Spleen (tissue), 7 donors: Measurements from ENCODE around the gene DNAJA3.

ENCODE experiments used
- CTCF ChIP-seq, 11 experiments: fragments of 200-600 bp in 7 of 11; fragments of 450-650 bp in 4 of 11; sonication (generic) in 4 of 11; IDR thresholded peaks in 8 of 11; conservative IDR thresholded peaks in 3 of 11; 1 replicate in 7 of 11; 2 replicates in 4 of 11; pipeline versions ENCODE4 v1.4.0 to v1.8.0; 2016 to 2021; ENCODE audit warnings: antibody characterized with exemption in 11 of 11, inconsistent platforms in 4 of 11, mild to moderate bottlenecking in 1 of 11
- POLR2A ChIP-seq, 3 donors: fragments of 450-650 bp; IDR thresholded peaks; one replicate each; pipeline ENCODE4 v1.5.1; 2017; ENCODE audit warnings: antibody characterized with exemption in 3 of 3, mild to moderate bottlenecking in 1 of 3
- donor health status: DM: no; HTN: no; CAD: no; lungs with moderate emphysema.
- donor health status: DM: no; HTN: no; CAD: no.
- donor health status: DM: no; HTN: no; CAD: no.

GRCh38 chr16:4450931-4451519 lies 25.4 kb downstream of the DNAJA3 start:
- TF ChIP-seq POLR2A (IDR thresholded peaks at IDR 0.05) (no peak), CTCF (IDR thresholded peaks at IDR 0.05 in 8 of 11, conservative IDR thresholded peaks at IDR 0.05 in 3 of 11) (no peak)
